HFF-Myc (cell line): ENCODE measurements around the gene PIP4P1.

Experiments
- DNase-seq: peaks from one replicate; pipeline ENCODE4 v3.0.0-alpha.2; 2011; ENCODE audit warnings: low read depth; ENCODE audit errors: extremely low read depth
- H3K4me3 ChIP-seq: replicated peaks from 2 replicates; pipeline ENCODE4 v1.5.1; 2011; ENCODE audit warnings: low read depth, mild to moderate bottlenecking, control low read depth, low read length
- CTCF ChIP-seq: IDR thresholded peaks from 2 replicates; pipeline ENCODE4 v1.5.1; 2012; ENCODE audit warnings: mild to moderate bottlenecking, low read depth, low read length, control low read depth; ENCODE audit errors: missing control alignments

The PIP4P1 gene

DNA sequence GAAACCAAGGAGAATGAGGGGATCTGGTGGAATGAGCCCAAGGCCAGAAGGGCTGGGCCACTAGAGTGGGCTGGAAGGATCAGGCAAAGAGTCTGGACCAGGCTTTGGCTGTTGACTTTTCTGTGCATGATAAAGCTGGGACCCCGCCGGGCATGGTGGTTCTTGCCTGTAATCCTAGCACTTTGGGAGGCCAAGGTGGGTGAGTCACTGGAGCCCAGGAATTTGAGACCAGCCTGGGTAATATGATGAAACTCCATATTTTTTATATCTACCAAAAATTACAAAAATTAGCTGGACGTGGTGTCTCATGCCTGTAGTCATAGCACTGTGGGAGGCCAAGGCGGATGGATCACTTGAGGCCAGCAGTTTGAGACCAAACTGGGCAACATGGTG, 24.9 kb downstream of the PIP4P1 start:
- H3K4me3 ChIP-seq, result no peak overlapping the region
- TF ChIP-seq CTCF, result no peak
- no peak for DNase-seq

GRCh38 chr14:20435582-20436362, 25.5 kb downstream of the PIP4P1 start, which contains the start of gene KLHL33:
Gene KLHL33, minus strand, starts transcription at chr14:20436166. Its CDS starts 355 bp downstream, at chr14:20435811.
- TF ChIP-seq CTCF, result no peak
- H3K4me3 ChIP-seq, result no peak within 1 kb of the TSS
- DNase-seq, result no peak

- TF ChIP-seq CTCF, result no peak
- no peak overlapping the region for H3K4me3 ChIP-seq
- no peak for DNase-seq
Measured at GRCh38 chr14:20434701-20435581, 26.3 kb downstream of the PIP4P1 start.

GRCh38 chr14:20429801-20430669, 31.2 kb downstream of the PIP4P1 start:
- TF ChIP-seq CTCF, result no peak
- no peak overlapping the region for H3K4me3 ChIP-seq
- no peak for DNase-seq

DNA sequence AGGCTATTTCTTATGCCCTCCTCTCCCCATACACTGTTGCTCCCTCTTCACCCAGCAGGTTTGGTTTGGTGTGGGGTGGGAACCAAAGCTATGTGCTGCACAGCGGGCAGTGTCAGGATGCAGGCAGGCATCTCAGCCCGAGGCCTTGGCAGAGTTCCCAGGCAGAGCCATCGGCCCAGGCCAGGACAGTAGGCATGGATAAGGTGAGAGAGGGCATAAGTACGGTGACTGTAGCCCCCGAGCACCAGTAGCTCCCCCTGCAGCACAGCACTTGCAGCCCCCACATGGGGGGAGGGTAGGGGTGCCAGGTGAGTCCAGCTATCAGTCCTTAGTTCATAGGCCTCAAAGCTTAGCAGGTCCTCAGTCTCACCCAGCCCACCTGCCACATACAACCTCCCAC, 32.4 kb downstream of the PIP4P1 start:
- DNase-seq, result no peak
- no peak overlapping the region for H3K4me3 ChIP-seq
- no peak for TF ChIP-seq CTCF

DNA sequence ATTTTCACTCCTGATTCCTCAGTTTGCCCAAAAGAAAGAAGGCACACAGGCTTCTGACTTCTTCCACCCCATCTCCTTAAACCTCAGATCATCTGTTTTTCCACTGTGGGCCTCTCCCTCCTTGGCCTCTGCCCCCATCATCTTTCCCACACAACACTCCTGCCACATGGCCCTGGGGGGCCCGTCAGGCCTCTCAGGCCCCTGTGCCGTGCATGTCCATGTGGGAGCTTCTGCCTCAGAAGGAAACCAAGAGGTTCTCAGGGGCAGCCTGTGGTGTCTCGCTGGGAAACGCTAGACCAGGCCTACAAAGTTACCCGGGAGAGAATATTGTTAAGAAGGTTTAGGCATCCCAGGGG, 33.2 kb downstream of the PIP4P1 start:
- H3K4me3 ChIP-seq, result no peak overlapping the region
- DNase-seq, result no peak
- TF ChIP-seq CTCF, result no peak
